ENCODE data around the gene STK32A. TPM values are rescaled to one million over a fixed set of nuclear protein-coding genes. Genes with fewer than 3 reads are reported as not detected.

The STK32A gene
- polyA plus RNA-seq, 1 donor: 23.9 TPM

GRCh38 chr5:147417135-147417813 is 182.4 kb downstream of the STK32A start:
- DNase-seq: no peak

- no peak for DNase-seq
These were observed 183.8 kb downstream of the STK32A start for GRCh38 chr5:147418613-147419012.

GRCh38 chr5:147426640-147427327 is 192.0 kb downstream of the STK32A start:
- DNase-seq: no peak

- DNase-seq: no peak
These were observed 192.9 kb downstream of the STK32A start for GRCh38 chr5:147427521-147428401.

GRCh38 chr5:147430628-147431027 is 195.8 kb downstream of the STK32A start:
- no peak for DNase-seq

- no peak for DNase-seq
These were observed 196.8 kb downstream of the STK32A start for GRCh38 chr5:147431586-147431985.

- DNase-seq: no peak
These were observed 197.5 kb downstream of the STK32A start for GRCh38 chr5:147432323-147432722.

GRCh38 chr5:147434049-147434448 is 199.2 kb downstream of the STK32A start:
- DNase-seq: no peak

GRCh38 chr5:147436596-147436995 is 201.8 kb downstream of the STK32A start:
- DNase-seq: no peak

- no peak for DNase-seq
These were observed 202.4 kb downstream of the STK32A start for GRCh38 chr5:147437161-147437596.

Measured in left kidney (tissue), 2 donors.